Loucy (cell line): ENCODE results near the gene ERCC4.

ENCODE experiments used
- H2AFZ ChIP-seq: fragments of 200-600 bp; sonication (generic); 2 replicates; pipeline ENCODE4 v1.6.0; 2016; ENCODE audit warnings: antibody characterized with exemption, mild to moderate bottlenecking, low read length, moderate library complexity
- H3F3A ChIP-seq: fragments of 200-600 bp; 2 replicates; pipeline ENCODE4 v1.6.0; 2016; ENCODE audit warnings: antibody characterized with exemption, low read depth, mild to moderate bottlenecking
- H3K27me3 ChIP-seq: fragments of 200-600 bp; sonication (generic); 2 replicates; pipeline ENCODE4 v1.6.1; 2014; ENCODE audit warnings: low read length, mild to moderate bottlenecking; ENCODE audit not compliant: insufficient read depth, poor library complexity, severe bottlenecking
- H3K36me3 ChIP-seq: fragments of 200-600 bp; sonication (generic); 2 replicates; pipeline ENCODE4 v1.6.1; 2016; ENCODE audit warnings: low read length; ENCODE audit not compliant: insufficient read depth
- H3K4me1 ChIP-seq: fragments of 200-600 bp; sonication (generic); 2 replicates; pipeline ENCODE4 v1.5.1; 2014; ENCODE audit warnings: low read length, mild to moderate bottlenecking; ENCODE audit not compliant: insufficient read depth, poor library complexity, severe bottlenecking
- H3K4me2 ChIP-seq: fragments of 200-600 bp; sonication (generic); 2 replicates; pipeline ENCODE4 v1.6.0; 2014; ENCODE audit warnings: antibody characterized with exemption, low read length, low read depth, mild to moderate bottlenecking; ENCODE audit not compliant: poor library complexity, severe bottlenecking
- H3K4me3 ChIP-seq: fragments of 200-600 bp; sonication (generic); 2 replicates; pipeline ENCODE4 v1.5.1; 2014; ENCODE audit warnings: low read length, mild to moderate bottlenecking, mixed read lengths; ENCODE audit not compliant: poor library complexity, severe bottlenecking
- H3K79me2 ChIP-seq: fragments of 200-600 bp; sonication (generic); 2 replicates; pipeline ENCODE4 v1.6.1; 2014; ENCODE audit warnings: low read length; ENCODE audit not compliant: insufficient read depth
- H3K9ac ChIP-seq: fragments of 200-600 bp; sonication (generic); 2 replicates; pipeline ENCODE4 v1.6.0; 2014; ENCODE audit warnings: mild to moderate bottlenecking, low read depth, low read length, moderate library complexity; ENCODE audit not compliant: poor library complexity, severe bottlenecking
- H3K9me2 ChIP-seq: fragments of 200-600 bp; sonication (generic); replicated peaks from 2 replicates; pipeline ENCODE4 v1.6.1; 2016; ENCODE audit warnings: low read depth, low read length, mixed read lengths
- H3K9me3 ChIP-seq: fragments of 200-600 bp; sonication (generic); 2 replicates; pipeline ENCODE4 v1.6.1; 2014; ENCODE audit warnings: mild to moderate bottlenecking, antibody characterized with exemption, low read length, low read depth; ENCODE audit not compliant: insufficient read depth
- H4K20me1 ChIP-seq: fragments of 200-600 bp; sonication (generic); 2 replicates; pipeline ENCODE4 v1.6.0; 2014; ENCODE audit warnings: antibody characterized with exemption, low read length, mild to moderate bottlenecking; ENCODE audit not compliant: insufficient read depth, poor library complexity, severe bottlenecking
- CTCF ChIP-seq: fragments of 200-600 bp; sonication (generic); conservative IDR thresholded peaks from 2 replicates; pipeline ENCODE4 v1.5.1; 2014; ENCODE audit warnings: mild to moderate bottlenecking, antibody characterized with exemption, low read length
- EZH2phosphoT487 ChIP-seq: fragments of 200-600 bp; IDR thresholded peaks from 2 replicates; pipeline ENCODE4 v1.6.1; 2018; ENCODE audit warnings: antibody characterized with exemption, mild to moderate bottlenecking, moderate library complexity, borderline replicate concordance

Gene ERCC4

GRCh38 chr16:13959626-13960025 lies 39.7 kb downstream of the ERCC4 start:
- no peaks in the 10 kb centered on the region for H4K20me1 ChIP-seq
- no peaks in the 10 kb centered on the region for H3F3A ChIP-seq
- H3K9me3 ChIP-seq = no peaks in the 10 kb centered on the region
- no peak overlapping the region for H3K9ac ChIP-seq
- no peaks in the 10 kb centered on the region for H3K36me3 ChIP-seq
- TF ChIP-seq EZH2phosphoT487 (no peak), CTCF (no peak)
- H3K4me3 ChIP-seq = no peak overlapping the region
- no peaks in the 10 kb centered on the region for H3K4me1 ChIP-seq
- no peak overlapping the region for H2AFZ ChIP-seq
- H3K9me2 ChIP-seq = no peaks in the 10 kb centered on the region
- H3K27me3 ChIP-seq = no peaks in the 10 kb centered on the region
- no peak overlapping the region for H3K4me2 ChIP-seq
- no peaks in the 10 kb centered on the region for H3K79me2 ChIP-seq

GRCh38 chr16:13961099-13961811 lies 41.3 kb downstream of the ERCC4 start:
- H3K4me2 ChIP-seq = no peak overlapping the region
- H2AFZ ChIP-seq = no peak overlapping the region

GRCh38 chr16:13962232-13962631 lies 42.3 kb downstream of the ERCC4 start:
- H3K9me3 ChIP-seq = no peaks in the 10 kb centered on the region
- no peak overlapping the region for H3K4me2 ChIP-seq
- H3K27me3 ChIP-seq = no peaks in the 10 kb centered on the region
- H2AFZ ChIP-seq = no peak overlapping the region
- no peaks in the 10 kb centered on the region for H3K79me2 ChIP-seq
- H3K9ac ChIP-seq = no peak overlapping the region
- H4K20me1 ChIP-seq = no peaks in the 10 kb centered on the region
- no peak overlapping the region for H3K4me3 ChIP-seq
- H3K36me3 ChIP-seq = no peaks in the 10 kb centered on the region
- no peaks in the 10 kb centered on the region for H3K9me2 ChIP-seq
- no peaks in the 10 kb centered on the region for H3F3A ChIP-seq
- H3K4me1 ChIP-seq = no peaks in the 10 kb centered on the region
- TF ChIP-seq EZH2phosphoT487 (no peak), CTCF (no peak)

More at GRCh38 chr16:13961099-13961811, 41.3 kb downstream of the ERCC4 start:
- Histone ChIP-seq H4K20me1 (no peaks in the 10 kb centered on the region), H3K27me3 (no peaks in the 10 kb centered on the region), H3K9ac (no peak overlapping the region), H3K4me3 (no peak overlapping the region), H3K36me3 (no peaks in the 10 kb centered on the region), H3F3A (no peaks in the 10 kb centered on the region), H3K4me1 (no peaks in the 10 kb centered on the region), H3K79me2 (no peaks in the 10 kb centered on the region), H3K9me2 (no peaks in the 10 kb centered on the region), H3K9me3 (no peaks in the 10 kb centered on the region)
- TF ChIP-seq CTCF (no peak), EZH2phosphoT487 (no peak)
